Neural cell (in vitro differentiated cells): ENCODE data around the gene C4orf36. TPM values are rescaled to one million over a fixed set of nuclear protein-coding genes. Genes with fewer than 3 reads are reported as not detected.

Experiments used
- H2AFZ ChIP-seq: fragments of 200-600, 300-800 bp; sonication (generic), shearing (Covaris generic); 2 replicates; pipeline ENCODE4 v1.6.0; 2014; ENCODE audit warnings: low read depth, mild to moderate bottlenecking, antibody characterized with exemption, low read length, moderate library complexity
- H3F3A ChIP-seq: fragments of 200-600 bp; shearing (Covaris generic); 2 replicates; pipeline ENCODE4 v1.6.1; 2016; ENCODE audit warnings: mild to moderate bottlenecking, moderate library complexity, mixed read lengths, antibody characterized with exemption, low read length; ENCODE audit not compliant: insufficient read depth, poor library complexity, severe bottlenecking
- H3K27ac ChIP-seq: fragments of 200-600, 300-800 bp; sonication (generic), shearing (Covaris generic); 2 replicates; pipeline ENCODE4 v1.5.1; 2014; ENCODE audit warnings: mild to moderate bottlenecking, low read length, moderate library complexity
- H3K27me3 ChIP-seq: fragments of 300-800, 200-600 bp; sonication (generic), shearing (Covaris generic); 2 replicates; pipeline ENCODE4 v1.6.0; 2014; ENCODE audit warnings: mild to moderate bottlenecking, low read depth, low read length, moderate library complexity; ENCODE audit not compliant: insufficient read depth
- H3K36me3 ChIP-seq: fragments of 300-800, 200-600 bp; sonication (generic), shearing (Covaris generic); 2 replicates; pipeline ENCODE4 v1.5.1; 2014; ENCODE audit warnings: mild to moderate bottlenecking, antibody characterized with exemption, low read length, moderate library complexity; ENCODE audit not compliant: insufficient read depth
- H3K4me2 ChIP-seq: fragments of 300-800, 200-600 bp; sonication (generic), shearing (Covaris generic); 2 replicates; pipeline ENCODE4 v1.6.0; 2014; ENCODE audit warnings: mild to moderate bottlenecking, low read length
- H3K4me3 ChIP-seq: fragments of 300-800, 200-600 bp; sonication (generic), shearing (Covaris generic); 2 replicates; pipeline ENCODE4 v1.5.1; 2014; ENCODE audit warnings: mild to moderate bottlenecking, low read length, moderate library complexity
- H3K79me2 ChIP-seq: fragments of 200-600 bp; shearing (Covaris generic); replicated peaks from 2 replicates; pipeline ENCODE4 v1.6.0; 2014; ENCODE audit warnings: mild to moderate bottlenecking, low read length, moderate library complexity; ENCODE audit not compliant: insufficient read depth
- H3K9ac ChIP-seq: fragments of 300-800, 200-600 bp; sonication (generic), shearing (Covaris generic); 2 replicates; pipeline ENCODE4 v1.6.1; 2016; ENCODE audit warnings: mild to moderate bottlenecking, low read length, mixed read lengths
- H3K9me2 ChIP-seq: fragments of 200-600 bp; shearing (Covaris generic); 2 replicates; pipeline ENCODE4 v1.6.1; 2016; ENCODE audit warnings: mild to moderate bottlenecking, low read length, mixed read lengths; ENCODE audit not compliant: insufficient read depth
- H3K9me3 ChIP-seq: fragments of 200-600, 300-800 bp; sonication (generic), shearing (Covaris generic); 2 replicates; pipeline ENCODE4 v1.6.1; 2016; ENCODE audit warnings: mild to moderate bottlenecking, mixed run types, low read length, moderate library complexity, mixed read lengths
- H4K20me1 ChIP-seq: fragments of 200-600 bp; shearing (Covaris generic); 2 replicates; pipeline ENCODE4 v1.6.1; 2016; ENCODE audit warnings: mild to moderate bottlenecking, mixed run types; ENCODE audit not compliant: insufficient read depth
- EP300 ChIP-seq: fragments of 450-650 bp; conservative IDR thresholded peaks from 2 replicates; pipeline ENCODE4 v1.6.1; 2014; ENCODE audit warnings: antibody characterized with exemption, mild to moderate bottlenecking, moderate library complexity; ENCODE audit not compliant: poor library complexity, severe bottlenecking
- EZH2 ChIP-seq: fragments of 200-600, 300-800 bp; shearing (Covaris generic), sonication (generic); IDR thresholded peaks from 2 replicates; pipeline ENCODE4 v1.6.1; 2014; ENCODE audit warnings: antibody characterized with exemption, low read length, borderline replicate concordance, mild to moderate bottlenecking; ENCODE audit not compliant: insufficient read depth, poor library complexity, severe bottlenecking
- MXI1 ChIP-seq: fragments of 450-650 bp; conservative IDR thresholded peaks from 2 replicates; pipeline ENCODE4 v1.6.1; 2014; ENCODE audit warnings: antibody characterized with exemption, mild to moderate bottlenecking; ENCODE audit not compliant: poor library complexity, severe bottlenecking
- POLR2AphosphoS5 ChIP-seq: IDR thresholded peaks from 2 replicates; pipeline ENCODE4 v1.6.1; 2012
- RAD21 ChIP-seq: fragments of 450-650 bp; conservative IDR thresholded peaks from 2 replicates; pipeline ENCODE4 v1.6.1; 2014; ENCODE audit warnings: antibody characterized with exemption, mild to moderate bottlenecking, moderate library complexity
- SMC3 ChIP-seq: fragments of 450-650 bp; conservative IDR thresholded peaks from 2 replicates; pipeline ENCODE4 v1.6.1; 2014; ENCODE audit warnings: antibody characterized with exemption, mild to moderate bottlenecking, moderate library complexity; ENCODE audit not compliant: poor library complexity
- TAF1 ChIP-seq: IDR thresholded peaks from 2 replicates; pipeline ENCODE4 v1.6.1; 2012; ENCODE audit warnings: low read depth
- polyA plus RNA-seq: library from polyadenylated mRNA; depleted of rRNA; stranded (reverse); fragments of >200 nt; gene quantifications from 2 replicates; pipeline ENCODE4 v1.2.3, GENCODE V29; 2014
- TF ChIP-seq, protein P1 (sequence below): IDR thresholded peaks from 2 replicates; pipeline ENCODE4 v1.6.1; 2012; ENCODE audit warnings: borderline replicate concordance
- TF ChIP-seq, protein P2 (sequence below): fragments of 450-650 bp; IDR thresholded peaks from 2 replicates; pipeline ENCODE4 v1.5.1; 2014; ENCODE audit warnings: antibody characterized with exemption, mild to moderate bottlenecking, moderate library complexity; ENCODE audit not compliant: poor library complexity, severe bottlenecking

The C4orf36 gene
- polyA plus RNA-seq, 1 donor from 2014 or later = 1.5 TPM

DNA sequence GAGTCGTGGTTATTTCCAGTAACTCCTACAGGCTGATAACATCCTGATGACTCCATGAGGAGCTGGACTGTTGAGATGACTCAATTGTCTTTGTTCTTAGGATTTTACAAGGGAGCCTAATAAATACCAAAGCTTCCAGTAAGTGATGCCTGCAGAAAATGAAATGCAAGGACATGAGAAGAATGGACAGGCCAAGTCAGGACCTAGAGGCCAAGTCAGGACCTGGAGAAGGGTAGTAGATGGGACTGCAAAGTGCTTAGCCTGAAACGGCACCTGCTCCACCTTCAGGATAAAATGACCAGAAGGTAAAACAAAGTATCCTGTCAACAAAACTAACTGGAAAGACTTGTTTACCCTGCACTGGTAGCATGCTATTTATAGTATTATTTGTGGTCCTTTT is 36.6 kb downstream of the C4orf36 start:
- no peaks in the 10 kb centered on the region for H3K9me2 ChIP-seq
- no peak overlapping the region for H3K27ac ChIP-seq
- H3K4me3 ChIP-seq = no peak overlapping the region
- no peaks in the 10 kb centered on the region for H3K79me2 ChIP-seq
- no peaks in the 10 kb centered on the region for H3K9me3 ChIP-seq
- H2AFZ ChIP-seq = no peak overlapping the region
- H3K9ac ChIP-seq = no peak overlapping the region
- H3K27me3 ChIP-seq = no peaks in the 10 kb centered on the region
- TF ChIP-seq TAF1 = no peak
- TF ChIP-seq, protein P1, sequence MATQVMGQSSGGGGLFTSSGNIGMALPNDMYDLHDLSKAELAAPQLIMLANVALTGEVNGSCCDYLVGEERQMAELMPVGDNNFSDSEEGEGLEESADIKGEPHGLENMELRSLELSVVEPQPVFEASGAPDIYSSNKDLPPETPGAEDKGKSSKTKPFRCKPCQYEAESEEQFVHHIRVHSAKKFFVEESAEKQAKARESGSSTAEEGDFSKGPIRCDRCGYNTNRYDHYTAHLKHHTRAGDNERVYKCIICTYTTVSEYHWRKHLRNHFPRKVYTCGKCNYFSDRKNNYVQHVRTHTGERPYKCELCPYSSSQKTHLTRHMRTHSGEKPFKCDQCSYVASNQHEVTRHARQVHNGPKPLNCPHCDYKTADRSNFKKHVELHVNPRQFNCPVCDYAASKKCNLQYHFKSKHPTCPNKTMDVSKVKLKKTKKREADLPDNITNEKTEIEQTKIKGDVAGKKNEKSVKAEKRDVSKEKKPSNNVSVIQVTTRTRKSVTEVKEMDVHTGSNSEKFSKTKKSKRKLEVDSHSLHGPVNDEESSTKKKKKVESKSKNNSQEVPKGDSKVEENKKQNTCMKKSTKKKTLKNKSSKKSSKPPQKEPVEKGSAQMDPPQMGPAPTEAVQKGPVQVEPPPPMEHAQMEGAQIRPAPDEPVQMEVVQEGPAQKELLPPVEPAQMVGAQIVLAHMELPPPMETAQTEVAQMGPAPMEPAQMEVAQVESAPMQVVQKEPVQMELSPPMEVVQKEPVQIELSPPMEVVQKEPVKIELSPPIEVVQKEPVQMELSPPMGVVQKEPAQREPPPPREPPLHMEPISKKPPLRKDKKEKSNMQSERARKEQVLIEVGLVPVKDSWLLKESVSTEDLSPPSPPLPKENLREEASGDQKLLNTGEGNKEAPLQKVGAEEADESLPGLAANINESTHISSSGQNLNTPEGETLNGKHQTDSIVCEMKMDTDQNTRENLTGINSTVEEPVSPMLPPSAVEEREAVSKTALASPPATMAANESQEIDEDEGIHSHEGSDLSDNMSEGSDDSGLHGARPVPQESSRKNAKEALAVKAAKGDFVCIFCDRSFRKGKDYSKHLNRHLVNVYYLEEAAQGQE = no peak
- no peak for TF ChIP-seq SMC3
- TF ChIP-seq, protein P2, sequence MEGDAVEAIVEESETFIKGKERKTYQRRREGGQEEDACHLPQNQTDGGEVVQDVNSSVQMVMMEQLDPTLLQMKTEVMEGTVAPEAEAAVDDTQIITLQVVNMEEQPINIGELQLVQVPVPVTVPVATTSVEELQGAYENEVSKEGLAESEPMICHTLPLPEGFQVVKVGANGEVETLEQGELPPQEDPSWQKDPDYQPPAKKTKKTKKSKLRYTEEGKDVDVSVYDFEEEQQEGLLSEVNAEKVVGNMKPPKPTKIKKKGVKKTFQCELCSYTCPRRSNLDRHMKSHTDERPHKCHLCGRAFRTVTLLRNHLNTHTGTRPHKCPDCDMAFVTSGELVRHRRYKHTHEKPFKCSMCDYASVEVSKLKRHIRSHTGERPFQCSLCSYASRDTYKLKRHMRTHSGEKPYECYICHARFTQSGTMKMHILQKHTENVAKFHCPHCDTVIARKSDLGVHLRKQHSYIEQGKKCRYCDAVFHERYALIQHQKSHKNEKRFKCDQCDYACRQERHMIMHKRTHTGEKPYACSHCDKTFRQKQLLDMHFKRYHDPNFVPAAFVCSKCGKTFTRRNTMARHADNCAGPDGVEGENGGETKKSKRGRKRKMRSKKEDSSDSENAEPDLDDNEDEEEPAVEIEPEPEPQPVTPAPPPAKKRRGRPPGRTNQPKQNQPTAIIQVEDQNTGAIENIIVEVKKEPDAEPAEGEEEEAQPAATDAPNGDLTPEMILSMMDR = no peak
- no peak for TF ChIP-seq EP300
- TF ChIP-seq RAD21 = no peak
- H3K36me3 ChIP-seq = no peaks in the 10 kb centered on the region
- no peaks in the 10 kb centered on the region for H3F3A ChIP-seq
- no peak overlapping the region for H3K4me2 ChIP-seq
- no peaks in the 10 kb centered on the region for H4K20me1 ChIP-seq

DNA sequence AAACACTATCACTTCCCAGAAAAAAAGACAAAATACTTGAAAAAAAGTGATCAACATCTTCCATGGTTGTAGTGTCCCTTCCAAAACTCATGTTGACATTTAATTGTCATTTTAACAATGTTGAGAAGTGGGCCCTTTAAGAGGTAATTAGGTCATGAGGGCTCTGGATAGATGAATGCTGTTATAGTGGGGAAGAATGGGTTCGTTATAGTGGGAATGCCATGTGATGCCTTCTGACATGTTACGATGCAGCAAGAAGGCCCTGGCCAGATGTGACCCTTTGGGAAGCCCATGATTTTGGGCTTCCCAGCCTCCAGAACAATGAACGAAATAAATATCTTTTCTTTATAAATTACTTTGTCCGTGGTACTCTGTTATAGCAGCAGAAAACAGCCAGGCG is 39.0 kb downstream of the C4orf36 start:
- Histone ChIP-seq H3F3A (no peaks in the 10 kb centered on the region), H2AFZ (no peak overlapping the region), H3K4me2 (no peak overlapping the region), H3K27me3 (no peaks in the 10 kb centered on the region), H3K9me2 (no peaks in the 10 kb centered on the region), H3K27ac (no peak overlapping the region), H3K4me3 (no peak overlapping the region), H3K9ac (no peak overlapping the region), H3K36me3 (no peaks in the 10 kb centered on the region), H4K20me1 (no peaks in the 10 kb centered on the region), H3K9me3 (no peaks in the 10 kb centered on the region), H3K79me2 (no peaks in the 10 kb centered on the region)
- no peak for TF ChIP-seq SMC3
- no peak for TF ChIP-seq TAF1
- no peak for TF ChIP-seq EP300

DNA sequence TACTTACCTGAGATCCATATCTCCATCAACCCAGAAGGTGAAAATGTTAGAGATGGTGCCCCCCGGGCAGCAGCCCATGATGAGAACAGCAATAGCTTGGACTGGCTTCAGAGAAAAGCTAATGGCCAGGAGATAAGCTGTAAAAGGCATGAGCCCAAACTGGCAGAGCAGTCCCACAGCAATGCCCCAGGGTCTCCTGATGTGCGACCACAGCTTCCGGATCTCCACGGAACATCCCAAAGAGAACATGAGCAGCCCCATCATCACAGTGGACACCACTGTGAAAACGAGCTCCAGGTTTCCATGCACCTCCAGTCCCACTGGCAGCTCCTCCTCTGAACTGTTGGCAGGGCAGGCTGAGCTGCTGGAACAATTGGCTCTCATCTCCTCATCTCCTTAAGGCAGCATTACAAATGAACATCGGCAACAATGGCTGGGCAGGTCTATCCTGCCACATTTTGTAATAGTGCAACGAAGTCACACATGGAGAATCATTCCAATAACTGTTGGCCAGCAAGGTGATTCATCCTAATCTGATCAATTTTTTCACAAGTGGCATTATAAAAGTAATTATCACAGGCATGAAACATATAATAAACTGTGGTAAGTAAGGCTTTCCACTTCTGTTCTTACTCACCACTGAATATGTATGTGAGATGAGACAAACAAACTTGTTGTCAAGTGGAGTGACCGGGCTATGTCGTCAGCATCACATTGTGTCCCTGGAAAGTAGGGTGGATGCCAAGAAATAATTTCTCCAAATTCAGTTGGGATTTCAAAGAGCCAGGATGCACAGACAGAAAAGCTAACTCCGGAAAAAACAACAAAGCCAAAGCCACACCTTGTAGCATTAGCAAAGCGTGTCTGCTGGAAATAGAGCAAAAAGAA is 43.2 kb downstream of the C4orf36 start, which contains the start of gene SLC10A6:
Gene SLC10A6 (minus strand): TSS at position 653 of the 888 bp plus-strand sequence. CDS start 269 bp downstream, at position 384.
- no peaks in the 10 kb centered on the region for H3K9me2 ChIP-seq
- H3K79me2 ChIP-seq = no peaks in the 10 kb centered on the region
- no peaks in the 10 kb centered on the region for H3K36me3 ChIP-seq
- H2AFZ ChIP-seq = no peak within 1 kb of the TSS
- TF ChIP-seq EZH2 (no peak), MXI1 (no peak), RAD21 (no peak), POLR2AphosphoS5 (no peak), TAF1 (no peak), SMC3 (no peak), EP300 (no peak)
- TF ChIP-seq, protein P1 = no peak
- TF ChIP-seq, protein P2 = no peak
- H3K4me3 ChIP-seq = no peak within 1 kb of the TSS
- no peak within 1 kb of the TSS for H3K4me2 ChIP-seq
- H3K9me3 ChIP-seq = no peaks in the 10 kb centered on the region
- no peaks in the 10 kb centered on the region for H3K27me3 ChIP-seq
- no peak within 1 kb of the TSS for H3K9ac ChIP-seq
- no peaks in the 10 kb centered on the region for H4K20me1 ChIP-seq
- no peaks in the 10 kb centered on the region for H3F3A ChIP-seq
- no peak within 1 kb of the TSS for H3K27ac ChIP-seq
